GM13977 (cell line): ENCODE measurements around the gene SPDYE6.
"Not testable (repeated sequence)": the region's sequence is repeated elsewhere in the genome, so short reads cannot be mapped to it uniquely, and the experiment has no call there.

ENCODE experiments used
- DNase-seq: peaks from one replicate; pipeline ENCODE4 v3.0.0; 2012; ENCODE audit warnings: low spot score
- in situ Hi-C: fragments of 300-500 bp; cut with MboI; formaldehyde crosslinking; loops from one replicate; pipeline ENCODE4 v1.12.0; 2022; ENCODE audit warnings: low sequenced_read_pairs, low pct_unique_long_range_greater_than_20kb, mixed read lengths, inconsistent platforms; ENCODE audit not compliant: unreplicated experiment
- TF ChIP-seq, protein P1 (sequence below): IDR thresholded peaks from 2 replicates; pipeline ENCODE4 v1.5.1; 2012; ENCODE audit warnings: mild to moderate bottlenecking, control low read depth; ENCODE audit not compliant: insufficient read depth; ENCODE audit errors: extremely low read depth, missing control alignments

Gene SPDYE6

GRCh38 chr7:102303669-102304422, 52.4 kb downstream of the SPDYE6 start:
- TF ChIP-seq, protein P1, sequence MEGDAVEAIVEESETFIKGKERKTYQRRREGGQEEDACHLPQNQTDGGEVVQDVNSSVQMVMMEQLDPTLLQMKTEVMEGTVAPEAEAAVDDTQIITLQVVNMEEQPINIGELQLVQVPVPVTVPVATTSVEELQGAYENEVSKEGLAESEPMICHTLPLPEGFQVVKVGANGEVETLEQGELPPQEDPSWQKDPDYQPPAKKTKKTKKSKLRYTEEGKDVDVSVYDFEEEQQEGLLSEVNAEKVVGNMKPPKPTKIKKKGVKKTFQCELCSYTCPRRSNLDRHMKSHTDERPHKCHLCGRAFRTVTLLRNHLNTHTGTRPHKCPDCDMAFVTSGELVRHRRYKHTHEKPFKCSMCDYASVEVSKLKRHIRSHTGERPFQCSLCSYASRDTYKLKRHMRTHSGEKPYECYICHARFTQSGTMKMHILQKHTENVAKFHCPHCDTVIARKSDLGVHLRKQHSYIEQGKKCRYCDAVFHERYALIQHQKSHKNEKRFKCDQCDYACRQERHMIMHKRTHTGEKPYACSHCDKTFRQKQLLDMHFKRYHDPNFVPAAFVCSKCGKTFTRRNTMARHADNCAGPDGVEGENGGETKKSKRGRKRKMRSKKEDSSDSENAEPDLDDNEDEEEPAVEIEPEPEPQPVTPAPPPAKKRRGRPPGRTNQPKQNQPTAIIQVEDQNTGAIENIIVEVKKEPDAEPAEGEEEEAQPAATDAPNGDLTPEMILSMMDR = no peak
- DNase-seq = no peak
- in situ Hi-C loops = no loop called here

DNA sequence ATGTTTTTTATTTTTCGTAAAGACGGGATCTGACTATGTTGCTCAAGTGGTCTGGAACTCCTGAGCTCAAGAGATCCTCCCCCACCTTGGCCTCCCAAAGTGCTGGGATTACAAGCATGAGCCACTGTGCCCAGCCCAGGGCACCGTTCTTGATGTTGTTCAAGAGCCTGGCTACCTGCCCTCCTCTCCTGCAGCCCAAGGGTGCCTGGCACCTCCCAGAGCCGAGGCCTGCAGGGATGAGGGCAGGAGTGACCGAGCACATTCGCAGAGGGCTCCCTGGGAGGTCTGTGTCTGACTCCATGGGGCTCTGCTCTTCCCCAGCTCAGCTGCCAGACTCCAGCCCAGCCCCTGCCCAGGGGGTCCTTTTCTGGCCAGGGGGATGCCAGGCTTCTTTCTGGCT, 54.2 kb downstream of the SPDYE6 start:
- in situ Hi-C loops = no loop called here
- TF ChIP-seq, protein P1 = no peak
- DNase-seq = no peak

DNA sequence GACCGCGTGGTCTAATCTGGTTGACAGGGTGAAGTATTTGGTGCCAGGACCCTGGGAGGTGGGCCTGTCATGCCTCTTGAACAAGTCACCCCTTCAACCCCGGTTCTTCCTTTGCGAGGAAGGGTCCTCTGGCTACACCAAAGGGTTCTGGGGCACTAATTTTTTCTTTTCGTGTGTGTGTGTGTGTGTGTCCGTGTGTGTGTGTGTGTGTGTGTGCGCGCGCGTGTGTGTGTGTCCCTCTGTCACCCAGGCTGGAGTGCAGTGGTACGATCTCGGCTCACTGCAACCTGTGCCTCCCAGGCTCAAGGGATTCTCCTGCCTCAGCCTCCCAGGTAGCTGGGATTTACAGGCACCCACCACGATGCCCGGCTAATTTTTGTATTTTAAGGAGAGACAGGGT, 54.9 kb downstream of the SPDYE6 start:
- in situ Hi-C loops = not testable (repeated sequence)

DNA sequence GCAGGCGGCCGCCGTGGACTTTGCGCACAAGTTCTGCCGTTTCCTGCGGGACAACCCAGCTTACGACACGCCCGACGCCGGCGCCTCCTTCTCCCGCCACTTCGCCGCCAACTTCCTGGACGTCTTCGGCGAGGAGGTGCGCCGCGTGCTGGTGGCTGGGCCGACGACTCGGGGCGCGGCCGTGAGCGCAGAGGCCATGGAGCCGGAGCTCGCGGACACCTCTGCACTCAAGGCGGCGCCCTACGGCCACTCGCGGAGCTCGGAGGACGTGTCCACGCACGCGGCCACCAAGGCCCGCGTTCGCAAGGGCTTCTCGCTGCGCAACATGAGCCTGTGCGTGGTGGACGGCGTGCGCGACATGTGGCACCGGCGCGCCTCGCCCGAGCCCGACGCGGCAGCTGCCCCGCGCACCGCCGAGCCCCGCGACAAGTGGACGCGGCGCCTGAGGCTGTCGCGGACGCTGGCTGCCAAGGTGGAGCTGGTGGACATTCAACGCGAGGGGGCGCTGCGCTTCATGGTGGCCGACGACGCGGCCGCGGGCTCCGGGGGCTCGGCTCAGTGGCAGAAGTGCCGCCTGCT, 55.5 kb downstream of the SPDYE6 start:
- in situ Hi-C loops = no loop called here
- no peak for DNase-seq
- TF ChIP-seq, protein P1 = no peak

More for the DNA sequence above, 54.9 kb downstream of the SPDYE6 start:
- not testable (repeated sequence) for DNase-seq

DNA sequence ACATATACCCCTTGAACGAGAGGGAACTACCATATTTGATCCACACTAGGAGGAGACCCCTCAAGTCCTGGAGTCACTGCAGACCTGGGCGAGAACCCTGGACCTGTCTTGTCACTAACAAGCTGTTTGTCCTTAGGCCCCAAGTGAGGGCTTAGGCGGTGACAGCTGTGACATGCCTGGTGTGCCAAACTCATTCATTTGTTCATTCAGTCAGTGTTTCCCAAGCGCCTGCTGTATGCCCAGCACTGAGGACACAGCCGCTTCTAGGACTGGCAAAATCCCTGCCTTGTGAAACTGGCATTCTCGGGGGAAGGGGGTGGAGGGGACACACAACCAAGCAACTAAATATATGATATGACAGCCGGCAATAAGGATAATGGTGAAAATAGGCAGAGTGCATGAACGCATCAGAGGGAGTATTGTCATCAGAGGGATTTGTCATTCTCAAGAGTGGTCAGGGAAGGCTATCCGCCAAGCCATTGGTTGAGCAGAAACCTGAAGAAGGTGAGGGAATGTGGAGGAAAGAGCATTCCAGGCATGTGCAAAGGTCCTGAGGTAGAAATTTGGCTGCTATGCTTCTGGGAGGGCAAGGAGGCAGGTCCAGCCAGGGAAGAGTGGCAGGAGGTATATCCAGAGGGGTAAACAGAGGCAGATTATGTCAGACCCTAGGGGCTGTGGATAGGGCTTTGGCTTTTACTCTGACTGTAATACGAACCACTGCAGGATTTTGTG, 58.6 kb downstream of the SPDYE6 start:
- TF ChIP-seq, protein P1 = no peak
- in situ Hi-C loops = no loop called here
- DNase-seq = no peak

- DNase-seq = no peak
- TF ChIP-seq, protein P1 = no peak
- in situ Hi-C loops = no loop called here
These were observed 59.7 kb downstream of the SPDYE6 start for GRCh38 chr7:102296514-102296913.

- no peak for DNase-seq
- in situ Hi-C loops = no loop called here
- TF ChIP-seq, protein P1 = no peak
These were observed 60.1 kb downstream of the SPDYE6 start for GRCh38 chr7:102296179-102296438.
